Midbrain (tissue), 1 donor: ENCODE measurements around the gene NUP210L.

Experiments
- DNase-seq: peaks from one replicate; lab custom pipeline; 2025; lab: John Stamatoyannopoulos, UW

NUP210L gene

DNA sequence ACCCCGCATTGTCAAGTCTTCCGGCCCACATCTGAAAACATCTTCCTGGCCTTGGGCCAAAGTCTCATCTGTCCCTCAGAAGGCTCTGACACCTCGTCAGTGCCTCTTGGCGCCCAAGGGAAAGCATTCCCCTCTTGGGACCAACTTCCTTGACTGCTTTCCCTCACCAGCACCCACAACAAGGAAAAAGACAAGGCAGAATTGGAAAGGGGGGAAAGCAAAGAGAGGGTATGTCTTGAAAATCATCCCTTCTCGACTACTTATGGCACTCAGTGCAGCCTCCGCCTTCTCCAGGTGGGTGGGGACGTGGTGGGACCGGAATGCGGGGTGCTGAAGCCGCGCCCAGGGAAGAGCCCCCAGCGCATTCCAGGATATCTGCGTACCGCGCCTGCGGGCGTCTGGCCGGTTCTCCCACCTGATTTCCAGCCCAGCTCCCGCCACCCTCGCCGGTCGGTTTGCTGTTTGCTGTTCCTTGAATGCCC, 191.0 kb downstream of the NUP210L start:
- peak; percentile 38 for DNase-seq

DNA sequence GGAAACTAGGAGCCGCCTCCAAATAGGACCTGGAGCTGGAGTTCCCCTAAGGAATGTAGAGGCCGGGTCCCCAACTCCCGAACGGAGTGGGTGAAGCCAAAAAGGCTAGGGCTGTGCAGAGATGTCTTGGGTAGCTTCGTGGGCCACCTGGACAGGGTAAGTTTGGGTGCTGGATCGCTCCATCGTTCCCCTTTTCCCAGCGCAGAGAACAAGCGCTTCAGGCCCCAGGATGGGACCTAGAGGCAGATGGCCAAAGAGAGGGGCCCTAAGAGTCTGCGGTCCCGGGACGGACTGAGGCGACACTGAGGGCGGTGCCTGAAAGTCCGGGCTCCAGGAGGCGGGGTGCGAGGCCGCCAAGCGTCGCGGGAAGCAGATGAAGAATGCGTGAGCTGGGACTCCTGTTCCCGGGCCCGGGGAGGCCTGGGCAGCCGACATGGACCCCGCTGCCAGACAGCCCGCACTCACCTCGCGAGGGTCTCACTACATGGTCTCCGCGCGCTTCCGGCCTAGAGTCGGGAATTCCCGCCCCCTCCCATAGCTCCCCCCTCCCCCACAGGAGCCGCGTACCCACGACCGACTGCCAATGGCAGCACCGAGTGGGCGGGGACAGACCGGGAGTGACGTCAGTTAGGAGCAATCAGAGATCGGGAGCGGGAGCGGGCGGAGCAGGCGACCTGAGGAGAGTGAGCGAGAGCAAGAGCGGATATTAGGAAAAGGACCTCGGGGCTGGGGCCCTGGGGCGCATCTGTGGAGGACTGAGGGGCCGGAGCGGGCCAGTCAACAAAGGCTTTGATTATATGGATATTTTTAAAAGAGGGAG, 191.6 kb downstream of the NUP210L start, which contains the start of gene SLC39A1:
Gene SLC39A1 (minus strand): TSS at position 508 of the 820 bp plus-strand sequence. CDS start 822 bp downstream, outside the sequence.
- DNase-seq = peak; percentile 97

DNA sequence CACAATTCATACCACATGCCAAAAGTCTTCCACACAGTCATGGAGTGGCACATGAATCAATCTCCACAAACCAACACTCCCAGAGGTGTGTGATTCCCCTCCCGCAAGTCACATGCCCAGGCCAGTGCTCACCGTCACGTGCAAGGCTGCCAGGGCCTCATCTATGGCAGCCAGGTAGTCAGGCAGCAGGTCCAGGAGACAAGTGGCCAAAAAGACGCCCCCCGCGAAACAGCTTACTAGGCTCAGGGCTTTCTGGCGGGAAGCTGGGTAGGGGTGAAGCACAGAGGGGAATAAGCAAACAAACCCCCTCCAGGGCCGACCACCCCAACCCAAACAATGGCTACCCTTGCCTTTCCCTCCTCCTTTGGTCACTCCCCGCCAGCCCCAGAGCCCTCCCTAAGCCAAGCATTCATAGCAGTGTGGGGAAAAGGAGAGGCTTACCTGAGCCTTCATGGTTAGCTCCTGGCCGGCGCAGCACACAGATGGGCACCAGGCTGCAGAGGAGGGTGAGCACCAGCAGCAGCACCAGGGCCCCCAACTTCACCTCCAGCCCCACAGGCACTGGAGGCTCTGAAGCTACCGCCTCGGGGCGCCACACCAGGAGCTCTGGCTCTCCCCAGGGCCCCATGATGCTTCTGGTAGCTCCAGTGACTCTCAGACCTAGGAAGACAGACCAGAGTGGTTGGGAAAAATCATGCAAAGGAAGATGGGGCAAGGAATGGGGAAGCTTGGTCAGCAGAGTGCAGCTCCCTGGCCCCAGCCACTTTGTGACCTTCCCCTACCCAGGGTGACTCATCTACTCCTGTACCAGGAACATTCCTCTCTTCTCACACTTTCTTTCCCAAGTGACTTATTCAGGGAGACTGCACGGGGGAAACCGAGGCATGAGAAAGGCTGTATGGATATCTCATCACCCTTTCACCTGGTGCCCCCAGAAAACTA, 192.5 kb downstream of the NUP210L start:
- DNase-seq = no peak

DNA sequence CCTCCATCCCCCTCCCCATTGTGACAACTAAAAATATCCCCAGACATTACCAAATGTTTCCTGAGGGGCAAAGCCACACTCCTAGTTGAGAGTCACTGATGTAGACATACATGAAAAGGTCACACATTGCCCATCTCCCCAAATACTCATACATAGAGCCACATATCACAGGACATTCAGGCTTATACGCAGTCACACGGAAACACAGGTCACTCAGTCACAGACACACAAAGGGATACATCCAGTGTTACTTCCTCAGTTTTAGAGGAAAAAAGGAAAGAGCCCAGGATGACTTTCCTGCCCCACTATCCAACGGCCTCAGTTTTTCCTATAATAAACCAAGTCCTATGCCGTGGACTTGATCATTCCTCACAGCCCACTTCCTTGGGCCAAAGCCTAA, 193.5 kb downstream of the NUP210L start:
- DNase-seq = no peak

DNA sequence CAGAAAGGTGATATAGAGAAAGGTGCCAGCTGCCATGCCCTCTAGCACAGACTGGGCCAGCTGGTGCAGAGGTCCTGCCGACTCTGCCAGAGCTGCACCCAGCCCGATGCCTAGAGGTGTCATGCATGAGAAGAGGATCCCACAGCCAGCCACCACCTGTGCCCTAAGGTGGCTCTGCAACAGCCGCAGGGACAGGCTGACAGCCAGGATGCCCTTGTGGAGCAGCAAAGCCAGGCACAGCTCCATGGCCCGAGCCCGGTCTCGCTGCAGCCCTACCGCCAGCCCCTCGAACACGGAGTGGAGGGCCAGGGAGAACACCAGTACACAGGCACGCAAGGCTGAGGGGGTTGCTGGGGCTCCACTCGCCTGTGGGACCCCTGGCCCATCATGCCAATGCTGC, 194.7 kb downstream of the NUP210L start:
- no peak for DNase-seq

DNA sequence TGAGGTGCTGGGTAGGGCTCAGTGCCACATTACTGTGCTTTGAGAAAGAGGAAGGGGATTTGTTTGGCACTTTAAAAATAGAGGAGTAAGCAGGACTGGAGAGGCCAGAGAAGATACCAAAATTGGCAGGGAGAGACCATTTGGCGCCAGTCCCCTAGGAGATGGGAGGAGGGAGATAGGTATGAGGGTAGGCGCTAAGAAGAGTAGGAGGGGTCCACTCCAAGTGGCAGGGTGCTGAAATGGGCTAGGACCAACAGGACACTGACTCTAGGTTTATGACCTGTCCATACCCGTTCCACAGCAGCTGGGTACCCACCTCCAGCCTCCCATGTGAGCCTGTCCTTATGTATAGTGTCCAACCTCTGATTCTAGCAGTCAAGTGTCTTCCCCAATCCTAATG, 195.4 kb downstream of the NUP210L start:
- no peak for DNase-seq

DNA sequence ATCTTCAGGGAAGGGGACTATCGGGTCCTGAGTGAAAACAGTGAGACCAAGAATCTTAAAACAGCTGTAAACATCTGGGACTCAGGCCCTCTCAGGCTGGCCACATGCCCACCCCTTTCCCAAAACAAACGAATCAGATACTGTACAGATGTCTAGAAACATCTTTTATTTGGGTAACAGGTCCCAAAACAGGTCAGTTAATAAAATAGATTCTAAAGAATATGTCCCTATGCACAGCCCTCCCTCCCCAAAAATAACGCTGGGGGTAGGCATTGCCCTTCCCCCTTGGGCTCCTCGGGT, 196.0 kb downstream of the NUP210L start:
- DNase-seq = no peak

DNA sequence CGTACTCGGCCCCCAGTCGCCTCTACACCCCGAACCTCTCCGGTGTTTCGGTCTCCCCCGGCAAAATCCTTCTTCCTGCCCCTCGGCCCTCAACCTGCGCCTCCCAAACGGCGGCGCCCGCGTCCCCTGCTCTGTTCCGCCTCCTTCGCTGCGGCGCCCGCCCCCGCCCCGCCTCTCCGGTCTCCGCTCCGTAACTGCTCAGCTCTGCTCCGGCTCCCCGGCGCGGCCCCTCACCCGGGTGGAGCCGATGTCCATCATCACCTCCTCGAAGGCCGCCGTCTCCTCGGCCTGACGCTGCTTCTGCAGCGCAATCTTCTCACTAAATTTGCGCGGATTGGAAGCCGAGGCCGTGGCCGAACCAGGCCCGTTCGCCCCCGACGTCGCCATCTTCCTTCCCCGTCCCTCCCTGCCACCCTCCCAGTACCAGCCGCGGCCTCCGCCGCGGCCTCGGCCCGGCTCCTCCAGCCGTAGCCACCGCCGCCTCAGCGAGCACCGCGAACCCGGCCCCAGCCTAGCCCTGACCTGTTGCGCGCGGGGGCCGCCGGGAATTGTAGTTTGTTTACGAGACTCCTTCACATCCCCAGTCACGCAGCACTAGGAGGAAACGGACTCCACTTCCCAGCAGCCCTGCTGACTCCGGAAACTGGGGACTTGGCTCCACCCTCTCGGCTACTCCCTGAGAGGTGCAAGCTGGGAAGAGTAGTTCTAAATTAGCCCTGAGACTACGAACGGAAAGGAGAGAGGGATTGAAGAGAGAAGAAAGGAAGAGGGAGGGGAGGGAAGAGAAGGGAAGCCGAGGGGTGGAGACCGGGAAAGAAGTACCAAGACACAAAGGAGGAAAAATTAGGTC, 196.5 kb downstream of the NUP210L start, which contains the start of gene CRTC2:
Gene CRTC2 (minus strand): TSS at position 502 of the 850 bp plus-strand sequence. CDS start 115 bp downstream, at position 387.
- DNase-seq = peak; percentile 98

DNA sequence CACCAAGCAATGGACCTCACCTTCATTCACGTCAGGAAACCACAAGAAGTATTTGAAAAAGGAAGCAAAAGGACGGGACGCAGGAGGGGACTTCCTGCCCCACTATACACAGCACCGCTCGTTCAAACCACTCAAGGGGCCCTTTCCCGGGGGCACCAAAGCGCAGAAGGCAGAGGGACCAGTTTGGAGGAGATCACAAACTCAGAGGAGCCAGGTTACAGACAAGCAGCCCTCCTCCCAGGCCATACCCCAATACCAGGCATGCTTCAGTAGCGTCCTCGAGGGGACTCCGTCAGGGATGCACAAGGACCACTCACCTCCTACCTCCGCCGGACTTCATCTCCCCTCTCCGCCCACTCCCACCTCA, 197.1 kb downstream of the NUP210L start:
- no peak for DNase-seq

DNA sequence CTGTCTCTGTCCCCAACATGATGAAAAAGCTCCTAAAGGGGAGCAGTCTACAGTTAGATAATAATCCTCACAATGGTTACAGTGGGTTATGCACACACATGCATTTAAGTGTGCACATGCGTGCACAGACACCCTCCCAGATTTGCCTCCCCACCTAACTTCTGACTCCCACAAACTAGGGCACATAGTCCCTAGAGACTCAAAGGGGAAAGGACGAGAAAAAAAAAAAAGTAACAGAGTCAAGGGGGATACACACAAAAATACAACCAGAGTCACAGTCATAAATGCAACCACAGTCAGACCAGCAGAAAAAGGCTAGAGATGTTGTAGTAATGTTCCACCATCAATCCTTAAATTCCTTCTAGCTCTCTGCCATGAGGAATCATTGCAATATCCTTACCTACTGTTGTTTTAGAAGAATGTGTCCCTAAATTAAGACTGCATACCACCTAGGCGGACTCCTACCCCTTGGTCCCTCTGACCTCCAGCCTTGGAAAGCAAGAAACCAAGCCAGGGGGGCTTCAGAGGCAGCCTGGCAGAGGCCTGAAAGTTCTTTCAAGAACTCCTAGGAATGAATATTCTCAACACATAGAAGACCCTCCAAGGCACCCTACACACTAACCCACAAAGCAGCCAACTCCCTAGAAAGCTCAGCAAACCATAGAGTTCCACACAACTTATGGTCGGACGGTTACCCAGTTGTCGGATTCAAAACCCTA, 197.7 kb downstream of the NUP210L start:
- no peak for DNase-seq

DNA sequence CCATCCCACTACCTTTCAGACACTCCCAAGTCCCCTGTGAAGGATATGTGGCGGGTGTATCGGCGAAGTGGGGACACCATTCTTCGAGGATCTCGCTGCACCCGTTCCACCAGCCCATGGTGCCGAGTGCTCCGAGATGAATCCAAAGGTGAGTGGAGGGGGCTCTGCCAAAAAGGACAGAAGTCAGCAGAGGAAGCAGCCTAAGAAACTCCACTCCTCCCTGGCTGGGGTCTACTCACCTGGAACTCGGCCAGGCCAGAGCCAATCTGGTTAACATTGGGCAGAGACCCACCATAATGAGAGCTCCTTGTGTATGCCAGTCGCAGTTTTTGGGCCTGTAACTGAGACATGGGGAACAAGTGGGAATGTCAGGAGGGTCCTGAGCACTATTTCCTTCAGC, 200.0 kb downstream of the NUP210L start:
- no peak for DNase-seq

DNA sequence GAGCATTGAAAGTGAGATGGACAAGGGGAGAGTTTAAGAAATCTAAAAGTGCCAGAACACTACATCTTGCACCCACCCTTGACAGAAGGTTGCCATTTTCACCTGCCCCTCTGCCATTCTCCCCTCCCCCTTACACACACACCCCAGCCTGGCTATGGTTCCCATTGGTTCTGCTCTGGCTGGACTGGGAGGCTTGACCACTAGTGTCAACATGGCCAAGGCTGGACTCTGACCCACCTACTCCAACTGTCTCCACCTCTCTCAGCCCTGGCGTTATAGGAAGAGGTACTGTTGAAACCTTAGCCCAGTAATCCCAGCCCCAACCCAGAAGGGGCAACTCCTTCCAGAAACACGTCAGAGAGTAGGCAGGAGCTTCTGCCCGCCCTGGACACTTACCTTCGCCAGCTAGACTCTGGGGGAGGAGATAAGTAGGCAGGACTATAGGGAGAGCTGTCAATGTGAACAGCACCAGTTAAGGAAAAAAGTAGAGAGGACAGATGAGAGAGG, 201.0 kb downstream of the NUP210L start:
- DNase-seq = no peak

DNA sequence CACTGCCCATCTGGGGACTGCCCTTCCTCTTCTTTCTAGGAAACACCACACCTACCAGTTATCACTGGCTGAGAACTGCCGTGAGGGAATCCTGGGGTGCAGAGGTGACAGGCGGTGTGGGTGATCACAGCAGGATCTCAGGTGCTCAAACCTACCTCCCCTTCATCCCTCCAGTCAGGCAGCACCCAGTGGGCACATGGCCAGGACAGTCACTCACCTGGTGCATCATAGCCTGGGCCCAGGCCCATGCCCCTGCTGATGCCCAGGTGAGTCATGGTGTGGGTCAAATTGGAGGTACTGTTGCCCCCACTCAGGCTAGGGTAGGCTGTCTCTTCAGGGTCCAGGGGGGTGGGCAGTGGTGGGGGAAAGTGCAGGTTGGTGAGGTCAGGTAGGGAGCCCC, 203.1 kb downstream of the NUP210L start:
- DNase-seq = no peak

DNA sequence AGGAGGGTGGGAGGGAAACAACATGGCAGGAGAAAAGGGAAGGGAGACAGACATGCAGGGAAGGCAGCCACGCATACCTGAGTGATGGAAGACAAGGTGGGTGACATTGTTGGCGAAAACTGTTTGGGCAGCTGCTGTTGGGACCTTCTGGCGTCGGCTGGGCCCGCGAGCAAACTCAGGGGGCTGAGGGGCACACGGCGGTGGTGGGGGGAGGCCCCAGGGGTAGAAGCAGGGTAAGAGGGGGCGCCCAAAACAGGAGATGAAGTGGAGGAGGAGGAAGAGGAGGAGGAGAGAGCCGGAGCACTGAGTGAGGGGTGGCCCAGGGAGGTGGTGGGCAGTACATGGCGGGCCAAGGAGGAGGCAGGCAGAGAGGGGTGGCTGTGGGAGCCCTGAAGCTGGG, 203.7 kb downstream of the NUP210L start:
- DNase-seq = no peak

DNA sequence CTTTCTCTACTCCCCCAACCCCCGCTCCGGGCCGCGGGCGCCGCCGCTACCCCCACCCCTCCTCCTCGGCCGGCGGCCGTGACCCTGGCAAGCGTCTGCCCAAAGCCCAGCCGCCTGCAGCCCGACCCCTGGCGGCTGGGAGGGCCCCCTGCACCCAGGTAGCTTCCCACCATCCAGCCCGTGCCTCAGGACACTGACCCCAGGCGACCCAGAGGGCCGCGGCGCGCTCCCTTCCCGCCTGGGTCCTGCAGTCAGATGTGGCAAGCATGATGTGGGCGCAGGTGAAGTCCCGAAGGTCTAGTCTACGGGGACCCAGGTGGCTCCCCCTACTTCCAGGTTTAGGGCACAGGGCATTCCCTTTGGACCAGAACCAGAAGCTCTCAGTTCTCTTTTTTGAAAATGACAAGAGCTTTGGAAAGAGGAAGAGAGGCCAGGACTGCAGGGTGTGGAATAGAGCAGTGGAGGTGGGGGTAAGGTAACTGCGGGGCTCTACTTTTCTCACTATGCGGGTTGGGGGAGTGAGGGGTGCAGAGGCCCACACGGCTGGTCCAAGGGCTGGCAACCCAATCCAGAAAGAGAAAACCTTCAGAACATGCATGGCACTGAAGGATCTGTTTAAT, 208.1 kb downstream of the NUP210L start, which contains the start of gene DENND4B:
Gene DENND4B (minus strand): TSS at position 97 of the 620 bp plus-strand sequence. CDS start 2,344 bp downstream, outside the sequence.
- DNase-seq = peak; percentile 86

DNA sequence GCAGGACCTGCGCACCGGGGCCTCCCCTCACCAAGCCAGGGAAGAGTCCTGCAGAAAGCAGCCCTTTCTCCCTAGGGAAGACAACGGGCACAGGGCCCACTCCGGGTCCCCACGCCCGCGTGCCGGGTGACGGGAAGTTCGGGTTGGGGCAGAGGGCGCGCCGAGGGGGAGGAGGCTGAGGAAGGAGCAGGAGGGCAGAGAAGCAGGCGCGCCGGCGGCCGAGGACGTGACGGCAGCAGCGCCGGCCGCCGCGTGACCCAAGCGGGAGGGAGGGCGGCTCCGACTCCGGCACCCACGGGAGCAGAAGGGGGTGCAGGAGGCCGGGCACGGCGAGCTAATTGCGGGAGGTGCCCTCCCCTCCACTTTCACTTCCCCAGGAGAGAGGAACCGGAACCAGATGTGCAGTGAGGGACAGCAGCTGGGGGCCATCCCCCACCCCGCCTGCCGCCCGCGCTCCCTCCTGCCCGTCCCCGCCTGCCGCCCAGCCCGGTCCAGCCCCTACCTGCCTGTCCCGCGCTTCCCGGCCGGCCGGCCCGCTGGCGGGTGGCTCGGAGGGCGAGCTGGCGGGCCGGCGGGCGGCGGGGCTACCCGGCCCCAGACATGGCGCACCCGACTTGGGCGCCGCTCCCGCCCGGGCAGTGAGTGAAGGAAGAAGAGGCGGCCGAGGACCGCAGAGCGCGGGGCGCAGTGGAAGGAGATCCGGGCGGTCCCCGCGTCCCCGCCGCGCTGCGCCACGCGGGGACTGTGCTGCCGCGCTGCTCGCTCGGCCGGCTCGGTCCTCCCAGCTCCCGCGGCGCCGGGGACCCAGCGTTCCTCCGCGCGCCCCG, 208.9 kb downstream of the NUP210L start:
- peak; percentile 68 for DNase-seq

DNA sequence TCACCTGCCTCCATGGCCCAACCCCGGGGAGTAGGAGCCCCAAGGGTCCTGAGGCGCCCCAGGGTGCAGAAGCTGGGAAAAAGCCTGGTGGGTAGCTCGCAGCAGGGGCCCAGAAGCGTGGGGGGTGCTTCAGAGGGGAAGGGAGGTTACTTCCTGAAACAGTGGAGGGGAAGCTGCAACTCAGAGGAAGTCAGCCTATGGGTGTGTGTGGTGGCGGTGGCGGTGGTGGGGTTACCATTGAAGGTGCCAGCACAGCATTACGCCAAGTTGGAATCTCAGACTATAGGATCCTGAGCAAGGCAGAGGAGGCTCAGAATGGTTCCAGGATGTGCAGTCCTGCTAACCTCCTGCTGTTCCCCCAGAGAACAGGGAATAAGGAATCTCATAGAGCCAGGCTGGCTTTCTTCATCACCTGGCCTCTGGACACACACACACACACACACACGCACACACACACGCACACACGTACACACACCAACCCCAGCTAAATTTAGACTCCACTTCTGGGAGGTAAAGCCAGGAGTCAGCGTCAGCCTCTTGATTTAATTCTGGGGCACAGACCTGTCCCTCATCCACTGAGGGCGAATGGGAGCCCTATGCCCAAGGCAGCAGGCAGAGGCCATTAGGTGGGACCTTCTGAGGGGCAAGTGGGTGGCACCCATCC, 209.6 kb downstream of the NUP210L start:
- DNase-seq = no peak

DNA sequence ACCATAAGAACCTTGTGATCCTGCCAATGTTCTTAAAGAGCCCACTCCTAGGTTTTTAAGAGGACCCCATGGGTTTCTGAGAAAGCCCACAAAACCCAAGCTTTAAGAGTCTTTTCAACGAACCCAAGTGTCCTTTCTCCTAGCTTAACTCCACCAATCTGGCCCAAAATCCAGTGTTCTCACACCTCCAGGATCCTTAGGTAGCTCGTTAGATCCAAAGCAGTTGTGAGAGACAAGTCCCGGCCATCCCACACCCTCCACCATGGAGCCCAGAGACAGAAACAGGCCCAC, 210.1 kb downstream of the NUP210L start:
- no peak for DNase-seq
